GM23338 (cell line): ENCODE results near the gene RIMS3. TPM values are rescaled to one million over a fixed set of nuclear protein-coding genes. Genes with fewer than 3 reads are reported as not detected.

Source experiments
- ATAC-seq: fragments of 200-7000 bp; cut with Tn5 transposase; 3 replicates; pipeline ENCODE4 v1.9.1; 2020
- DNase-seq: peaks from one replicate; pipeline ENCODE4 v3.0.0-alpha.2; 2015; ENCODE audit warnings: low spot score
- H2AFZ ChIP-seq: fragments of 200-600 bp; sonication (generic); 2 replicates; pipeline ENCODE4 v1.8.0; 2016; ENCODE audit warnings: antibody characterized with exemption, mild to moderate bottlenecking, moderate library complexity
- H3F3A ChIP-seq: fragments of 200-600 bp; sonication (generic); replicated peaks from 2 replicates; pipeline ENCODE4 v1.8.0; 2017; ENCODE audit warnings: antibody characterized with exemption, mixed run types, low read depth
- H3K27ac ChIP-seq: fragments of 200-600 bp; sonication (generic); 2 replicates; pipeline ENCODE4 v1.6.1; 2016; ENCODE audit warnings: low read depth
- H3K27me3 ChIP-seq: fragments of 200-600 bp; sonication (generic); 2 replicates; pipeline ENCODE4 v1.8.0; 2016; ENCODE audit warnings: mild to moderate bottlenecking, mixed run types, moderate library complexity; ENCODE audit not compliant: insufficient read depth
- H3K36me3 ChIP-seq: fragments of 200-600 bp; sonication (generic); 2 replicates; pipeline ENCODE4 v1.8.0; 2016; ENCODE audit warnings: mild to moderate bottlenecking; ENCODE audit not compliant: insufficient read depth
- H3K4me1 ChIP-seq: fragments of 200-600 bp; sonication (generic); 2 replicates; pipeline ENCODE4 v1.8.0; 2016; ENCODE audit warnings: mild to moderate bottlenecking, moderate library complexity; ENCODE audit not compliant: insufficient read depth
- H3K4me2 ChIP-seq: fragments of 200-600 bp; sonication (generic); 2 replicates; pipeline ENCODE4 v1.7.1; 2017; ENCODE audit warnings: mixed run types
- H3K4me3 ChIP-seq: fragments of 200-600 bp; sonication (generic); 2 replicates; pipeline ENCODE4 v1.6.1; 2016; ENCODE audit warnings: mixed run types
- H3K79me2 ChIP-seq: fragments of 200-600 bp; sonication (generic); replicated peaks from 2 replicates; pipeline ENCODE4 v1.8.0; 2017; ENCODE audit warnings: mild to moderate bottlenecking; ENCODE audit not compliant: insufficient read depth
- H3K9me2 ChIP-seq: fragments of 200-600 bp; sonication (generic); 2 replicates; pipeline ENCODE4 v1.8.0; 2017; ENCODE audit not compliant: insufficient read depth
- H4K20me1 ChIP-seq: fragments of 200-600 bp; sonication (generic); replicated peaks from 2 replicates; pipeline ENCODE4 v1.8.0; 2017; ENCODE audit warnings: mild to moderate bottlenecking; ENCODE audit not compliant: insufficient read depth
- H3K27ac Mint-ChIP-seq: 2 replicates; pipeline ENCODE4 v1.8.0; 2020; ENCODE audit warnings: inconsistent platforms, mild to moderate bottlenecking, moderate library complexity, mixed read lengths
- H3K27me3 Mint-ChIP-seq: 3 replicates; pipeline ENCODE4 v1.8.0; 2022; ENCODE audit warnings: low read depth, mild to moderate bottlenecking, moderate library complexity, mixed read lengths, inconsistent platforms; ENCODE audit not compliant: insufficient read depth, poor library complexity
- H3K36me3 Mint-ChIP-seq: 3 replicates; pipeline ENCODE4 v1.8.0; 2021; ENCODE audit warnings: low read depth, mild to moderate bottlenecking, inconsistent platforms, moderate library complexity, mixed read lengths
- H3K4me1 Mint-ChIP-seq: 3 replicates; pipeline ENCODE4 v1.8.0; 2020; ENCODE audit warnings: mild to moderate bottlenecking, inconsistent platforms, mixed read lengths
- H3K4me3 Mint-ChIP-seq: 3 replicates; pipeline ENCODE4 v1.8.0; 2021; ENCODE audit warnings: moderate library complexity, mild to moderate bottlenecking, inconsistent platforms, mixed read lengths
- H3K9me3 Mint-ChIP-seq: 3 replicates; pipeline ENCODE4 v1.8.0; 2020; ENCODE audit warnings: moderate library complexity, mild to moderate bottlenecking, inconsistent platforms, mixed read lengths
- EZH2 ChIP-seq: fragments of 200-600 bp; sonication (generic); IDR thresholded peaks from one replicate; pipeline ENCODE4 v1.8.0; 2017; ENCODE audit warnings: antibody characterized with exemption, mild to moderate bottlenecking, low read depth; ENCODE audit not compliant: unreplicated experiment
- NANOG ChIP-seq: IDR thresholded peaks from 2 replicates; pipeline ENCODE4 v1.6.1; 2016; ENCODE audit warnings: antibody characterized with exemption, borderline replicate concordance
- ZNF114 ChIP-seq: fragments of 250-450 bp; sonication (Bioruptor Pico); IDR thresholded peaks from 2 replicates; pipeline ENCODE4 v1.5.0; 2020; ENCODE audit warnings: mild to moderate bottlenecking, moderate library complexity
- ZNF331 ChIP-seq: fragments of 250-450 bp; sonication (Bioruptor Pico); IDR thresholded peaks from 2 replicates; pipeline ENCODE4 v1.5.0; 2020; ENCODE audit warnings: low read depth, mild to moderate bottlenecking, moderate library complexity
- polyA plus RNA-seq: library from polyadenylated mRNA; unstranded; fragments of >200 nt; fragmentation: Nextera tagmentation; extraction: Ambion mirVana; gene quantifications from 2 replicates; pipeline ENCODE4 v1.2.1, GENCODE V29; 2016
- total RNA-seq: library from RNA; depleted of rRNA; stranded (reverse); fragments of >200 nt; shearing (Covaris generic); gene quantifications from 2 replicates; pipeline ENCODE4 v1.2.3, GENCODE V29; 2014
- TF ChIP-seq, protein P1 (sequence below), 2 experiments: fragments of 200-600 bp in 1 of 2; sonication (generic) in 1 of 2; conservative IDR thresholded peaks; 2 replicates each; pipeline versions ENCODE4 v1.5.1 to v1.6.1; 2016 to 2017; ENCODE audit warnings: antibody characterized with exemption in 2 of 2, low read depth in 2 of 2, mild to moderate bottlenecking in 2 of 2, moderate library complexity in 1 of 2
- TF ChIP-seq, protein P2 (sequence below): IDR thresholded peaks from 2 replicates; pipeline ENCODE4 v1.6.1; 2016; ENCODE audit warnings: antibody characterized with exemption
- TF ChIP-seq, protein P3 (sequence below): IDR thresholded peaks from one replicate; pipeline ENCODE4 v1.6.1; 2018; ENCODE audit warnings: antibody characterized with exemption; ENCODE audit not compliant: unreplicated experiment

The RIMS3 gene
- total and polyA plus RNA-seq, 2 experiments from 2014 or later, result 8.7 to 27.2 TPM

DNA sequence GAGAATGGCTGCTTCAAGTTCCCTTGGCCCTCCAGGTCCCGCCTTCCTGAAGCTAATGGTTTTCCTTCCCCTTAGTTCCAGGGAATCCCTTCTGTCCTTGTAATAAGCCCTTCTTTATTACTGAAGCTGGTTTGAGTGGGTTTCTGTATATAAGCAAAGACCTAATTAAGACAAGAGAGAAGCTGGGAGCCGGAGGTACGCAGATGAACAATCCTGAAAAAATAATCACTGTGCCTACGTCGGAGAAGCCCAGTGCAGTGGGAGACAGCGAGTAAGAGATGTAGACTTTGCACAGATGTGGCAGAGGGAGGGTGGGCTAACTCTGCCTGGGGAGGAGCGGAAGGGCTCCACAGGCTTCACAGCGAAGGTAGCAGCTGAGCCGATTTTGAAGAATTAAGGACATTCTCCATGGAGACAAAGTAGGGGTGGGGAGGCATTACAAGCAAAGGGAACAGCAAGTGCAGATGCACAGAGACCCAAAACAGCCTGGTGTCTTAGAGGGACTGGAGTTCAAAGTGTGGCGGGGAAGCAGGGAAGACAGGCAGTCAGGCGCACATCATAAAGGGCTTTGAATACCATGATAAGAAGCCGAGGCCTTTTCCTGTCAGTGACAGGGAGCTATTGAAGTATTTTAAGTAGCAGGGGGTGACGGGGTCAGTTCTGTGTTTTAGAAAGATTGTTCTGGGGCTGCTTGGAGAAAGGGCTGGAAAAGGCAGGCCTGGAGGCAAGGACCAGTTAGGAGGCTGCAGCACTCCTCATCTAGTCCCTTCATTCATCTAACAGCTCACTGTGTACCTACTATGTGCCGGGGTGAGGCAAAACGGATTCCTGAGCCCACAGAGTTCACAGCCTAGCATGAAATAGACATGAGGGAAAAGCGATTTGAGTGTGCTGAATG is 6.5 kb downstream of the RIMS3 start (continued):
- no peak for TF ChIP-seq ZNF114

DNA sequence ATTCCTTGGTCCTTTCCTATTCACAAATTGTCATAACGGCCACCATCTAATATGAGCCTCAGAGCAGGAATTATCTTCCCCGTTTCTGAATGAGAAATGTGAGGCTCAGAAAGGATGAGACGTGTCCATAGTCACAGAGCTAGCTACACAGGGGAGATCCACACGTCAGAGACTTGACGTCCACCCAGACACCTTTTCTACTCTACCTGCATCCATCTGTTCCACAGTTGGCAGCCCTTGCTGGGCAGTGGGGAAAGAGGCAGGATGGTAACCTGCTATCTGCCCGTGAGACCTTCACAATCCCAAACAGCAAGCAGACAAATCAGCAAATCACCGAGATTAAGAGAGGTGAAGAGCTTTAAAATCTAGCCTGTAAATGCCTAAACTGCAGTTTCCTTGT is 8.4 kb downstream of the RIMS3 start:
- DNase-seq (no peak), ATAC-seq (no peak)
- Histone ChIP-seq H3K4me3 (no peak overlapping the region), H3K27ac (no peak overlapping the region), H3K27me3 (no peaks in the 10 kb centered on the region), H3K4me2 (no peak overlapping the region), H2AFZ (no peak overlapping the region), H3K36me3 (no peaks in the 10 kb centered on the region), H4K20me1 (0 out of 2 replicates have a peak, but pooled peaks cover 6% of the 10 kb centered on the region), H3K79me2 (no peaks in the 10 kb centered on the region), H3K4me1 (peaks cover 25% of the 10 kb centered on the region), H3F3A (no peaks in the 10 kb centered on the region), H3K9me2 (no peaks in the 10 kb centered on the region)
- no peak overlapping the region for H3K27ac Mint-ChIP-seq
- no peak overlapping the region for H3K4me3 Mint-ChIP-seq
- H3K4me1 Mint-ChIP-seq, result peaks cover 12% of the 10 kb centered on the region
- TF ChIP-seq NANOG (no peak), EZH2 (no peak), ZNF114 (no peak), ZNF331 (CRISPR knock-in tag) (no peak)
- TF ChIP-seq, protein P1, sequence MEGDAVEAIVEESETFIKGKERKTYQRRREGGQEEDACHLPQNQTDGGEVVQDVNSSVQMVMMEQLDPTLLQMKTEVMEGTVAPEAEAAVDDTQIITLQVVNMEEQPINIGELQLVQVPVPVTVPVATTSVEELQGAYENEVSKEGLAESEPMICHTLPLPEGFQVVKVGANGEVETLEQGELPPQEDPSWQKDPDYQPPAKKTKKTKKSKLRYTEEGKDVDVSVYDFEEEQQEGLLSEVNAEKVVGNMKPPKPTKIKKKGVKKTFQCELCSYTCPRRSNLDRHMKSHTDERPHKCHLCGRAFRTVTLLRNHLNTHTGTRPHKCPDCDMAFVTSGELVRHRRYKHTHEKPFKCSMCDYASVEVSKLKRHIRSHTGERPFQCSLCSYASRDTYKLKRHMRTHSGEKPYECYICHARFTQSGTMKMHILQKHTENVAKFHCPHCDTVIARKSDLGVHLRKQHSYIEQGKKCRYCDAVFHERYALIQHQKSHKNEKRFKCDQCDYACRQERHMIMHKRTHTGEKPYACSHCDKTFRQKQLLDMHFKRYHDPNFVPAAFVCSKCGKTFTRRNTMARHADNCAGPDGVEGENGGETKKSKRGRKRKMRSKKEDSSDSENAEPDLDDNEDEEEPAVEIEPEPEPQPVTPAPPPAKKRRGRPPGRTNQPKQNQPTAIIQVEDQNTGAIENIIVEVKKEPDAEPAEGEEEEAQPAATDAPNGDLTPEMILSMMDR (conservative IDR thresholded peaks at IDR 0.05; ENCODE audit: low read depth in 2 of 2), result no peak
- TF ChIP-seq, protein P2, sequence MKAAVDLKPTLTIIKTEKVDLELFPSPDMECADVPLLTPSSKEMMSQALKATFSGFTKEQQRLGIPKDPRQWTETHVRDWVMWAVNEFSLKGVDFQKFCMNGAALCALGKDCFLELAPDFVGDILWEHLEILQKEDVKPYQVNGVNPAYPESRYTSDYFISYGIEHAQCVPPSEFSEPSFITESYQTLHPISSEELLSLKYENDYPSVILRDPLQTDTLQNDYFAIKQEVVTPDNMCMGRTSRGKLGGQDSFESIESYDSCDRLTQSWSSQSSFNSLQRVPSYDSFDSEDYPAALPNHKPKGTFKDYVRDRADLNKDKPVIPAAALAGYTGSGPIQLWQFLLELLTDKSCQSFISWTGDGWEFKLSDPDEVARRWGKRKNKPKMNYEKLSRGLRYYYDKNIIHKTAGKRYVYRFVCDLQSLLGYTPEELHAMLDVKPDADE, result no peak
- TF ChIP-seq, protein P3, sequence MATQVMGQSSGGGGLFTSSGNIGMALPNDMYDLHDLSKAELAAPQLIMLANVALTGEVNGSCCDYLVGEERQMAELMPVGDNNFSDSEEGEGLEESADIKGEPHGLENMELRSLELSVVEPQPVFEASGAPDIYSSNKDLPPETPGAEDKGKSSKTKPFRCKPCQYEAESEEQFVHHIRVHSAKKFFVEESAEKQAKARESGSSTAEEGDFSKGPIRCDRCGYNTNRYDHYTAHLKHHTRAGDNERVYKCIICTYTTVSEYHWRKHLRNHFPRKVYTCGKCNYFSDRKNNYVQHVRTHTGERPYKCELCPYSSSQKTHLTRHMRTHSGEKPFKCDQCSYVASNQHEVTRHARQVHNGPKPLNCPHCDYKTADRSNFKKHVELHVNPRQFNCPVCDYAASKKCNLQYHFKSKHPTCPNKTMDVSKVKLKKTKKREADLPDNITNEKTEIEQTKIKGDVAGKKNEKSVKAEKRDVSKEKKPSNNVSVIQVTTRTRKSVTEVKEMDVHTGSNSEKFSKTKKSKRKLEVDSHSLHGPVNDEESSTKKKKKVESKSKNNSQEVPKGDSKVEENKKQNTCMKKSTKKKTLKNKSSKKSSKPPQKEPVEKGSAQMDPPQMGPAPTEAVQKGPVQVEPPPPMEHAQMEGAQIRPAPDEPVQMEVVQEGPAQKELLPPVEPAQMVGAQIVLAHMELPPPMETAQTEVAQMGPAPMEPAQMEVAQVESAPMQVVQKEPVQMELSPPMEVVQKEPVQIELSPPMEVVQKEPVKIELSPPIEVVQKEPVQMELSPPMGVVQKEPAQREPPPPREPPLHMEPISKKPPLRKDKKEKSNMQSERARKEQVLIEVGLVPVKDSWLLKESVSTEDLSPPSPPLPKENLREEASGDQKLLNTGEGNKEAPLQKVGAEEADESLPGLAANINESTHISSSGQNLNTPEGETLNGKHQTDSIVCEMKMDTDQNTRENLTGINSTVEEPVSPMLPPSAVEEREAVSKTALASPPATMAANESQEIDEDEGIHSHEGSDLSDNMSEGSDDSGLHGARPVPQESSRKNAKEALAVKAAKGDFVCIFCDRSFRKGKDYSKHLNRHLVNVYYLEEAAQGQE, result no peak
- no peaks in the 10 kb centered on the region for H3K9me3 Mint-ChIP-seq
- peaks cover 5% of the 10 kb centered on the region; the same call in 1 of the 3 replicates for H3K36me3 Mint-ChIP-seq
- peaks cover 8% of the 10 kb centered on the region for H3K27me3 Mint-ChIP-seq
